ENCODE results near the gene KDM4D. TPM values are rescaled to one million over a fixed set of nuclear protein-coding genes. Genes with fewer than 3 reads are reported as not detected.

The KDM4D gene
- total and polyA plus RNA-seq, 2 experiments from 2014 or later, result 0.65 to 0.94 TPM

- Mint-ChIP-seq H3K4me3 (no peak overlapping the region), H3K9me3 (no peaks in the 10 kb centered on the region), H3K27me3 (ENCODE audit: insufficient read depth, low read depth, poor library complexity) (peaks cover 1% of the 10 kb centered on the region), H3K36me3 (ENCODE audit: low read depth) (no peaks in the 10 kb centered on the region), H3K4me1 (no peaks in the 10 kb centered on the region), H3K27ac (no peak overlapping the region)
- no peaks in the 10 kb centered on the region for H3F3A ChIP-seq (replicated peaks; ENCODE audit: low read depth)
- H4K20me1 ChIP-seq (replicated peaks; ENCODE audit: insufficient read depth), result no peaks in the 10 kb centered on the region
- H3K36me3 ChIP-seq (ENCODE audit: insufficient read depth), result no peaks in the 10 kb centered on the region
- H3K27me3 ChIP-seq (ENCODE audit: insufficient read depth), result no peaks in the 10 kb centered on the region
- H3K4me1 ChIP-seq (ENCODE audit: insufficient read depth), result no peaks in the 10 kb centered on the region
- H3K4me2 ChIP-seq, result no peak overlapping the region
- H2AFZ ChIP-seq, result no peak overlapping the region
- no peaks in the 10 kb centered on the region for H3K79me2 ChIP-seq (replicated peaks; ENCODE audit: insufficient read depth)
- H3K27ac ChIP-seq (ENCODE audit: low read depth), result no peak overlapping the region
- ATAC-seq (no peak), DNase-seq (ENCODE audit: low spot score) (no peak)
- TF ChIP-seq POLR2AphosphoS5 (IDR thresholded peaks at IDR 0.05; ENCODE audit: low read depth), result no peak
- TF ChIP-seq EZH2phosphoT487 (IDR thresholded peaks at IDR 0.05; ENCODE audit: unreplicated experiment), result no peak
- TF ChIP-seq, protein P1, sequence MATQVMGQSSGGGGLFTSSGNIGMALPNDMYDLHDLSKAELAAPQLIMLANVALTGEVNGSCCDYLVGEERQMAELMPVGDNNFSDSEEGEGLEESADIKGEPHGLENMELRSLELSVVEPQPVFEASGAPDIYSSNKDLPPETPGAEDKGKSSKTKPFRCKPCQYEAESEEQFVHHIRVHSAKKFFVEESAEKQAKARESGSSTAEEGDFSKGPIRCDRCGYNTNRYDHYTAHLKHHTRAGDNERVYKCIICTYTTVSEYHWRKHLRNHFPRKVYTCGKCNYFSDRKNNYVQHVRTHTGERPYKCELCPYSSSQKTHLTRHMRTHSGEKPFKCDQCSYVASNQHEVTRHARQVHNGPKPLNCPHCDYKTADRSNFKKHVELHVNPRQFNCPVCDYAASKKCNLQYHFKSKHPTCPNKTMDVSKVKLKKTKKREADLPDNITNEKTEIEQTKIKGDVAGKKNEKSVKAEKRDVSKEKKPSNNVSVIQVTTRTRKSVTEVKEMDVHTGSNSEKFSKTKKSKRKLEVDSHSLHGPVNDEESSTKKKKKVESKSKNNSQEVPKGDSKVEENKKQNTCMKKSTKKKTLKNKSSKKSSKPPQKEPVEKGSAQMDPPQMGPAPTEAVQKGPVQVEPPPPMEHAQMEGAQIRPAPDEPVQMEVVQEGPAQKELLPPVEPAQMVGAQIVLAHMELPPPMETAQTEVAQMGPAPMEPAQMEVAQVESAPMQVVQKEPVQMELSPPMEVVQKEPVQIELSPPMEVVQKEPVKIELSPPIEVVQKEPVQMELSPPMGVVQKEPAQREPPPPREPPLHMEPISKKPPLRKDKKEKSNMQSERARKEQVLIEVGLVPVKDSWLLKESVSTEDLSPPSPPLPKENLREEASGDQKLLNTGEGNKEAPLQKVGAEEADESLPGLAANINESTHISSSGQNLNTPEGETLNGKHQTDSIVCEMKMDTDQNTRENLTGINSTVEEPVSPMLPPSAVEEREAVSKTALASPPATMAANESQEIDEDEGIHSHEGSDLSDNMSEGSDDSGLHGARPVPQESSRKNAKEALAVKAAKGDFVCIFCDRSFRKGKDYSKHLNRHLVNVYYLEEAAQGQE (IDR thresholded peaks at IDR 0.05; ENCODE audit: unreplicated experiment), result no peak
- TF ChIP-seq STAT1 (IDR thresholded peaks at IDR 0.05; ENCODE audit: unreplicated experiment), result no peak
- no peak for TF ChIP-seq EZH2 (IDR thresholded peaks at IDR 0.05; ENCODE audit: low read depth, unreplicated experiment)
- TF ChIP-seq ZNF331 (CRISPR knock-in tag; IDR thresholded peaks at IDR 0.05; ENCODE audit: low read depth), result no peak
- TF ChIP-seq JUNB (IDR thresholded peaks at IDR 0.05; ENCODE audit: unreplicated experiment), result no peak
- no peak for TF ChIP-seq ZNF114 (CRISPR knock-in tag; IDR thresholded peaks at IDR 0.05)
- TF ChIP-seq CTCF (conservative IDR thresholded peaks at IDR 0.05; ENCODE audit: low read depth in 2 of 2), result no peak
- no peaks in the 10 kb centered on the region for H3K9me2 ChIP-seq (ENCODE audit: insufficient read depth)
- no peak overlapping the region for H3K4me3 ChIP-seq
Observed at GRCh38 chr11:95011376-95011775, 37.9 kb downstream of the KDM4D start.

DNA sequence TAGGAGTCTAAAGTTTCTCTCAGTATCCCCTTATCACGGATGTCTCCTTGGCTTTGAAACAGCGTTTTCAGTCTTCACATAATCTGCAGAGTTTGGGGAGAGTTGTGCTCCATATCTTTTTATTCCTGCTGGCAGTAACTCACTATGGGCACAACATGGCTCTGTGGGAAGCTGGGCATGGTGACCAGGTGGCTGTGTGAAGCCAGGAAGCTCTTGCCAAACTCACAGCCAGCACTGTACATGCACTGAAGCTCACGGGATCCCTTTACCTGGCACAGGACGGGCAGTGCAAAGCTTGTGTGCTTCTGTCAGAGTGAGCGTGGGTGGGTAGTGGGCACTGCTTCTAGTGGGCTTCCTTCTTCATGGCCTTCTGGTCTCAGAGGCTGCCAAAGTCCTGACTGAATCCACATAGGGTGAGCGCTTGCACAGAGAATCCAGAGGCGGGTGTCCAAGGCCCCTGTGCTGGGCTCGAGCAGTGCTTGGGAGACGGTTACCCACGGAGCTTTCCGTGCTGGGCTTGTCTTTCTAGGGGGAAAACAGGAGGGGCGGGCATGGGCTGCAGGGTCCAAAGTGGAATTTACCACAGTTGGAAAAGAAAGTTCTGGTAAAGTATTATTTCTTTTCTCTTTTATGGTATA lies 40.8 kb downstream of the KDM4D start:
- ATAC-seq (no peak), DNase-seq (ENCODE audit: low spot score) (no peak)
- Histone ChIP-seq H3K36me3 (ENCODE audit: insufficient read depth) (no peaks in the 10 kb centered on the region), H3K4me1 (ENCODE audit: insufficient read depth) (no peaks in the 10 kb centered on the region), H3K4me3 (no peak overlapping the region), H4K20me1 (replicated peaks; ENCODE audit: insufficient read depth) (no peaks in the 10 kb centered on the region), H3K27me3 (ENCODE audit: insufficient read depth) (no peaks in the 10 kb centered on the region), H3K9me2 (ENCODE audit: insufficient read depth) (no peaks in the 10 kb centered on the region), H3F3A (replicated peaks; ENCODE audit: low read depth) (no peaks in the 10 kb centered on the region), H3K79me2 (replicated peaks; ENCODE audit: insufficient read depth) (no peaks in the 10 kb centered on the region), H2AFZ (no peak overlapping the region), H3K4me2 (no peak overlapping the region), H3K27ac (ENCODE audit: low read depth) (no peak overlapping the region)
- no peak overlapping the region for H3K4me3 Mint-ChIP-seq
- no peaks in the 10 kb centered on the region for H3K36me3 Mint-ChIP-seq (ENCODE audit: low read depth)
- peaks cover 1% of the 10 kb centered on the region for H3K27me3 Mint-ChIP-seq (ENCODE audit: insufficient read depth, low read depth, poor library complexity)
- no peaks in the 10 kb centered on the region for H3K4me1 Mint-ChIP-seq
- H3K27ac Mint-ChIP-seq, result no peak overlapping the region
- no peaks in the 10 kb centered on the region for H3K9me3 Mint-ChIP-seq
- no peak for TF ChIP-seq ZNF462 (CRISPR knock-in tag; IDR thresholded peaks at IDR 0.05)

All from GM23338 (cell line).